ENCODE results near the gene FAM200A.
"Not testable (repeated sequence)": the region's sequence is repeated elsewhere in the genome, so short reads cannot be mapped to it uniquely, and the experiment has no call there.

DNA sequence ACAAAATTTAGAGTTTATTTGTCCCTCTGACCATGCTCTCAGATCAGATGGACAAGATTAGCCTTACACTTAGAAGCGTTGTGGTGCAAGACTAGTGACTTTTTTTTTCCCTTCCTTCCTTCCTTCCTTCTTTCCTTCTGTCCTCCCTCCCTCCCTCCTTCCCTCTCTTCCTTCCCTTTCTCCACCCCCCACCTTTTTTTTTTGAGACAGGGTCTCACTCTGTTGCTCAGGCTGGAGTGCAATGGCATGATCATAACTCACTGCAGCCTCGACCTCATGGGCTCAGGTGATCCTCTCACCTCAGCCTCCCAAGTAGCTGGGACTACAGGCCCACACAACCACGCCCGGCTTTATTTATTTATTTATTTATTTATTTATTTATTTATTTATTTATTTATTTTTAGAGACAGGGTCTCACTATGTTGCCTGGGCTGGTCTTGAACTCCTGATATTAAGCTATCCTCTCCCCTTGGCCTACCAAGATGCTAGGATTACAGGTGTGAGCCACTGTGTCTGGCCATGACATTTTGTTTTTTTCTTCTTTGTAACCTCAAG is 28.9 kb upstream of the FAM200A start:
- TF ChIP-seq, protein P1, sequence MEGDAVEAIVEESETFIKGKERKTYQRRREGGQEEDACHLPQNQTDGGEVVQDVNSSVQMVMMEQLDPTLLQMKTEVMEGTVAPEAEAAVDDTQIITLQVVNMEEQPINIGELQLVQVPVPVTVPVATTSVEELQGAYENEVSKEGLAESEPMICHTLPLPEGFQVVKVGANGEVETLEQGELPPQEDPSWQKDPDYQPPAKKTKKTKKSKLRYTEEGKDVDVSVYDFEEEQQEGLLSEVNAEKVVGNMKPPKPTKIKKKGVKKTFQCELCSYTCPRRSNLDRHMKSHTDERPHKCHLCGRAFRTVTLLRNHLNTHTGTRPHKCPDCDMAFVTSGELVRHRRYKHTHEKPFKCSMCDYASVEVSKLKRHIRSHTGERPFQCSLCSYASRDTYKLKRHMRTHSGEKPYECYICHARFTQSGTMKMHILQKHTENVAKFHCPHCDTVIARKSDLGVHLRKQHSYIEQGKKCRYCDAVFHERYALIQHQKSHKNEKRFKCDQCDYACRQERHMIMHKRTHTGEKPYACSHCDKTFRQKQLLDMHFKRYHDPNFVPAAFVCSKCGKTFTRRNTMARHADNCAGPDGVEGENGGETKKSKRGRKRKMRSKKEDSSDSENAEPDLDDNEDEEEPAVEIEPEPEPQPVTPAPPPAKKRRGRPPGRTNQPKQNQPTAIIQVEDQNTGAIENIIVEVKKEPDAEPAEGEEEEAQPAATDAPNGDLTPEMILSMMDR (IDR thresholded peaks at IDR 0.05), result not testable (repeated sequence)
- TF ChIP-seq POLR2A, EP300 (IDR thresholded peaks at IDR 0.05): not testable (repeated sequence)

Measured in tibial nerve (tissue), 4 donors.